Measurements from ENCODE around the gene SEMA3G. TPM values are rescaled to one million over a fixed set of nuclear protein-coding genes. Genes with fewer than 3 reads are reported as not detected.

Gene SEMA3G
- polyA plus RNA-seq, 1 donor from 2014 or later, result not detected

- no peaks in the 10 kb centered on the region for H4K20me1 ChIP-seq (ENCODE audit: insufficient read depth)
- no peak overlapping the region for H3K4me2 ChIP-seq (ENCODE audit: low read length)
- H3F3A ChIP-seq (ENCODE audit: insufficient read depth, low read length, poor library complexity, severe bottlenecking), result no peaks in the 10 kb centered on the region
- H2AFZ ChIP-seq (ENCODE audit: low read depth, low read length), result no peak overlapping the region
- no peak for TF ChIP-seq REST (IDR thresholded peaks at IDR 0.05; ENCODE audit: borderline replicate concordance)
- TF ChIP-seq SMC3 (conservative IDR thresholded peaks at IDR 0.05; ENCODE audit: poor library complexity), result no peak
- no peak for TF ChIP-seq EP300 (conservative IDR thresholded peaks at IDR 0.05; ENCODE audit: poor library complexity, severe bottlenecking)
- peaks cover 14% of the 10 kb centered on the region for H3K36me3 ChIP-seq (ENCODE audit: insufficient read depth, low read length)
- peaks cover 15% of the 10 kb centered on the region for H3K79me2 ChIP-seq (replicated peaks; ENCODE audit: insufficient read depth, low read length)
- no peaks in the 10 kb centered on the region for H3K9me3 ChIP-seq (ENCODE audit: low read length)
- H3K9me2 ChIP-seq (ENCODE audit: insufficient read depth, low read length), result no peaks in the 10 kb centered on the region
- no peak overlapping the region for H3K9ac ChIP-seq (ENCODE audit: low read length)
- H3K27me3 ChIP-seq (ENCODE audit: insufficient read depth, low read depth, low read length), result no peaks in the 10 kb centered on the region
- H3K4me3 ChIP-seq (ENCODE audit: low read length), result no peak overlapping the region
- H3K27ac ChIP-seq (ENCODE audit: low read length), result no peak overlapping the region
Observed at GRCh38 chr3:52468336-52468735, 23.4 kb upstream of the SEMA3G start.

- Histone ChIP-seq H3K36me3 (ENCODE audit: insufficient read depth, low read length) (no peaks in the 10 kb centered on the region), H3K79me2 (replicated peaks; ENCODE audit: insufficient read depth, low read length) (peaks cover 31% of the 10 kb centered on the region), H3K27ac (ENCODE audit: low read length) (no peak overlapping the region), H3K4me2 (ENCODE audit: low read length) (no peak overlapping the region), H3K9me2 (ENCODE audit: insufficient read depth, low read length) (no peaks in the 10 kb centered on the region), H4K20me1 (ENCODE audit: insufficient read depth) (no peaks in the 10 kb centered on the region), H3K4me3 (ENCODE audit: low read length) (no peak overlapping the region), H3K27me3 (ENCODE audit: insufficient read depth, low read depth, low read length) (no peaks in the 10 kb centered on the region), H3K9ac (ENCODE audit: low read length) (no peak overlapping the region), H2AFZ (ENCODE audit: low read depth, low read length) (no peak overlapping the region), H3K9me3 (ENCODE audit: low read length) (no peaks in the 10 kb centered on the region), H3F3A (ENCODE audit: insufficient read depth, low read length, poor library complexity, severe bottlenecking) (no peaks in the 10 kb centered on the region)
- TF ChIP-seq RAD21 (conservative IDR thresholded peaks at IDR 0.05) (no peak), EZH2 (IDR thresholded peaks at IDR 0.05; ENCODE audit: borderline replicate concordance, insufficient read depth, low read length, poor library complexity, severe bottlenecking) (no peak), EP300 (conservative IDR thresholded peaks at IDR 0.05; ENCODE audit: poor library complexity, severe bottlenecking) (no peak), CTCF (IDR thresholded peaks at IDR 0.05; ENCODE audit: poor library complexity, severe bottlenecking) (no peak), REST (IDR thresholded peaks at IDR 0.05; ENCODE audit: borderline replicate concordance) (no peak), MXI1 (conservative IDR thresholded peaks at IDR 0.05; ENCODE audit: poor library complexity, severe bottlenecking) (no peak), POLR2AphosphoS5 (IDR thresholded peaks at IDR 0.05) (no peak), TAF1 (IDR thresholded peaks at IDR 0.05; ENCODE audit: low read depth) (no peak), SMC3 (conservative IDR thresholded peaks at IDR 0.05; ENCODE audit: poor library complexity) (no peak)
Observed at GRCh38 chr3:52463416-52463815, 18.5 kb upstream of the SEMA3G start.

All from neural cell (in vitro differentiated cells).